Ovary (tissue), 3 donors: ENCODE data around the gene FBXL17.

Experiments used
- CTCF ChIP-seq, 3 donors: fragments of 450-650 bp in 2 of 3; fragments of 200-600 bp in 1 of 3; IDR thresholded peaks; one replicate each; pipeline versions ENCODE4 v1.5.1 to v1.8.0; 2016 to 2022; ENCODE audit warnings: antibody characterized with exemption in 3 of 3, mild to moderate bottlenecking in 1 of 3
- EP300 ChIP-seq: sonication (generic); formaldehyde crosslinking; IDR thresholded peaks from one replicate; pipeline ENCODE4 v1.6.1; 2017; ENCODE audit warnings: antibody characterized with exemption
- POLR2A ChIP-seq: fragments of 450-650 bp; IDR thresholded peaks from one replicate; pipeline ENCODE4 v1.6.1; 2017; ENCODE audit warnings: antibody characterized with exemption, mild to moderate bottlenecking, moderate library complexity
- donor health status: DM: no; HTN: no; CAD: no.

- TF ChIP-seq EP300 (no peak), CTCF (IDR thresholded peaks at IDR 0.05) (no peak), POLR2A (no peak)
Measured at GRCh38 chr5:107941036-107941435, 440.9 kb downstream of the FBXL17 start.
